ENCODE measurements around the gene ATP6V1C2.

DNA sequence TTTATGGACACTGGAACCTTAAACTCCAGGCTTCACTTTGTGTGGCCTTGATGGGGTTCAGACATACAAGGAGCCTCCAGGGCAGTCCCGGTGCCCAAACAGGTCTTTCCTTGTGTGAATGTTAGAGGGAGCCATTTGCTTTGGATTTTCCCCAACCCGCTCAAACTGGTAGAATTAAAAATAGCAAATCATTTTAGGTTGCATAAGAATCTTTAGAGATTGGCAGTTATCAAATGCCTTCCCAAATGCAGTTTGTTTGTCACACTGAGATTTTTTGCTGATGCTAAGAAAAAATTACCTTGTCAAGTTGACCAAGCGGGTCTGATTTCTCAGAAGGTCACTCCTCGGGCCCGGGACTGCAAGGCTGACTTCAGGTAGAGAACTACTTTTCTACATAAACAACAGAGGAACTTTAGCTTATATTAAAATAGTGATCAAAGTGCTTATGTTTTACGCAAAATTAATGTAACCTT lies 36.4 kb downstream of the ATP6V1C2 start:
- TF ChIP-seq, protein P1, sequence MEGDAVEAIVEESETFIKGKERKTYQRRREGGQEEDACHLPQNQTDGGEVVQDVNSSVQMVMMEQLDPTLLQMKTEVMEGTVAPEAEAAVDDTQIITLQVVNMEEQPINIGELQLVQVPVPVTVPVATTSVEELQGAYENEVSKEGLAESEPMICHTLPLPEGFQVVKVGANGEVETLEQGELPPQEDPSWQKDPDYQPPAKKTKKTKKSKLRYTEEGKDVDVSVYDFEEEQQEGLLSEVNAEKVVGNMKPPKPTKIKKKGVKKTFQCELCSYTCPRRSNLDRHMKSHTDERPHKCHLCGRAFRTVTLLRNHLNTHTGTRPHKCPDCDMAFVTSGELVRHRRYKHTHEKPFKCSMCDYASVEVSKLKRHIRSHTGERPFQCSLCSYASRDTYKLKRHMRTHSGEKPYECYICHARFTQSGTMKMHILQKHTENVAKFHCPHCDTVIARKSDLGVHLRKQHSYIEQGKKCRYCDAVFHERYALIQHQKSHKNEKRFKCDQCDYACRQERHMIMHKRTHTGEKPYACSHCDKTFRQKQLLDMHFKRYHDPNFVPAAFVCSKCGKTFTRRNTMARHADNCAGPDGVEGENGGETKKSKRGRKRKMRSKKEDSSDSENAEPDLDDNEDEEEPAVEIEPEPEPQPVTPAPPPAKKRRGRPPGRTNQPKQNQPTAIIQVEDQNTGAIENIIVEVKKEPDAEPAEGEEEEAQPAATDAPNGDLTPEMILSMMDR (IDR thresholded peaks at IDR 0.05 in 2 of 3, conservative IDR thresholded peaks at IDR 0.05 in 1 of 3; ENCODE audit: insufficient read depth in 2 of 3, low read depth in 1 of 3, low read length in 3 of 3): no peak
- TF ChIP-seq EGR1 (conservative IDR thresholded peaks at IDR 0.05) (no peak), POLR2A (conservative IDR thresholded peaks at IDR 0.05) (no peak), POLR2AphosphoS5 (IDR thresholded peaks at IDR 0.05; ENCODE audit: control insufficient read depth, insufficient read depth, low read depth, low read length) (no peak), KAT7 (CRISPR knock-in tag; IDR thresholded peaks at IDR 0.05; ENCODE audit: borderline replicate concordance) (no peak), ZFP36 (IDR thresholded peaks at IDR 0.05; ENCODE audit: low read depth, low read length, partially characterized antibody) (no peak)
- TF ChIP-seq, protein P2, sequence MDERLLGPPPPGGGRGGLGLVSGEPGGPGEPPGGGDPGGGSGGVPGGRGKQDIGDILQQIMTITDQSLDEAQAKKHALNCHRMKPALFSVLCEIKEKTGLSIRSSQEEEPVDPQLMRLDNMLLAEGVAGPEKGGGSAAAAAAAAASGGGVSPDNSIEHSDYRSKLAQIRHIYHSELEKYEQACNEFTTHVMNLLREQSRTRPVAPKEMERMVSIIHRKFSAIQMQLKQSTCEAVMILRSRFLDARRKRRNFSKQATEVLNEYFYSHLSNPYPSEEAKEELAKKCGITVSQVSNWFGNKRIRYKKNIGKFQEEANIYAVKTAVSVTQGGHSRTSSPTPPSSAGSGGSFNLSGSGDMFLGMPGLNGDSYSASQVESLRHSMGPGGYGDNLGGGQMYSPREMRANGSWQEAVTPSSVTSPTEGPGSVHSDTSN (CRISPR knock-in tag; IDR thresholded peaks at IDR 0.05; ENCODE audit: low read depth): no peak
- TF ChIP-seq, protein P2 (tag; conservative IDR thresholded peaks at IDR 0.05; ENCODE audit: low read depth): no peak
- TF ChIP-seq, protein P3, sequence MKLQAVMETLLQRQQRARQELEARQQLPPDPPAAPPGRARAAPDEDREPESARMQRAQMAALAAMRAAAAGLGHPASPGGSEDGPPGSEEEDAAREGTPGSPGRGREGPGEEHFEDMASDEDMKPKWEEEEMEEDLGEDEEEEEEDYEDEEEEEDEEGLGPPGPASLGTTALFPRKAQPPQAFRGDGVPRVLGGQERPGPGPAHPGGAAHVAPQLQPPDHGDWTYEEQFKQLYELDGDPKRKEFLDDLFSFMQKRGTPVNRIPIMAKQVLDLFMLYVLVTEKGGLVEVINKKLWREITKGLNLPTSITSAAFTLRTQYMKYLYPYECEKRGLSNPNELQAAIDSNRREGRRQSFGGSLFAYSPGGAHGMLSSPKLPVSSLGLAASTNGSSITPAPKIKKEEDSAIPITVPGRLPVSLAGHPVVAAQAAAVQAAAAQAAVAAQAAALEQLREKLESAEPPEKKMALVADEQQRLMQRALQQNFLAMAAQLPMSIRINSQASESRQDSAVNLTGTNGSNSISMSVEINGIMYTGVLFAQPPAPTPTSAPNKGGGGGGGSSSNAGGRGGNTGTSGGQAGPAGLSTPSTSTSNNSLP (IDR thresholded peaks at IDR 0.05; ENCODE audit: borderline replicate concordance, low read depth, low read length): no peak

Data from K562 (cell line).